Activated CD8-positive, alpha-beta memory T cell treated with anti-CD3 and anti-CD28 coated beads, Interleukin-2, amount 50 U/mL, for 24 hours (primary cell): ENCODE measurements around the gene B9D1.

Source experiments
- DNase-seq: peaks from one replicate; pipeline ENCODE4 v3.0.0-alpha.2; 2020; ENCODE audit errors: extremely low read depth

Gene B9D1

GRCh38 chr17:19303367-19303776 lies 59.2 kb downstream of the B9D1 start:
- no peak for DNase-seq

GRCh38 chr17:19302791-19303331 lies 59.7 kb downstream of the B9D1 start:
- DNase-seq, result no peak

- no peak for DNase-seq
These were observed 60.5 kb downstream of the B9D1 start for GRCh38 chr17:19301973-19302372.

GRCh38 chr17:19301274-19301951 lies 61.1 kb downstream of the B9D1 start:
- no peak for DNase-seq

- DNase-seq, result no peak
These were observed 62.7 kb downstream of the B9D1 start for GRCh38 chr17:19299866-19300265.

- DNase-seq, result no peak
These were observed 63.2 kb downstream of the B9D1 start for GRCh38 chr17:19299214-19299747.

DNA sequence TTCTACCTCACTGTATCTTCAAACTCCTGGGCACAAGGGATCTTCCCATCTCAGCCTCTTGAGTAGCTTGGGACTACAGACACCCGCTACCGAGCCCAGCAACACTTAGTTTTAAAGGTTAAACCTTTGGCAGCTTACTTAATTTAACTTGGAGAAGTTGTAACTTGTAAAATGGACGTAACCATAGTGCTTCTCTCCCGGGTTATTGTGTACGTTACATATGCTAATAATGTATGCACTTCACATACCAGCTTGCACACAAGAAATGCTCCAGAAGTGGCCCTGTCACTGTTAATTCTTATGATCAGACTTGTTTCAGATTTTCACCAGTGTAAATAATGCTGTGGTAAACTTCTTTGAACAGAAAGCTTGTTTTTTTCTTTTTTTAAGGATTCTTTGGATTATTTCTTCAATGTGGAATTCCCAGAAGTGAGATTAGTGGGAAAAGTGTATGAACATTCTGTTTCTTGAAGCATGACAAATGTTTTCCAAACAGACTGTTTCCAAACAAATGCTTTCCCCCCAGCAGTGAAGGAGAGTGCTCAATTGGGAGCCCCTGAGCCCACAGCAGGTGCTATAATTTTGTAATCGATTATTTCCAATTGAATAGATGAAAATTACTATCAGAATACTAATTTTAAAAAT lies 63.8 kb downstream of the B9D1 start:
- no peak for DNase-seq

DNA sequence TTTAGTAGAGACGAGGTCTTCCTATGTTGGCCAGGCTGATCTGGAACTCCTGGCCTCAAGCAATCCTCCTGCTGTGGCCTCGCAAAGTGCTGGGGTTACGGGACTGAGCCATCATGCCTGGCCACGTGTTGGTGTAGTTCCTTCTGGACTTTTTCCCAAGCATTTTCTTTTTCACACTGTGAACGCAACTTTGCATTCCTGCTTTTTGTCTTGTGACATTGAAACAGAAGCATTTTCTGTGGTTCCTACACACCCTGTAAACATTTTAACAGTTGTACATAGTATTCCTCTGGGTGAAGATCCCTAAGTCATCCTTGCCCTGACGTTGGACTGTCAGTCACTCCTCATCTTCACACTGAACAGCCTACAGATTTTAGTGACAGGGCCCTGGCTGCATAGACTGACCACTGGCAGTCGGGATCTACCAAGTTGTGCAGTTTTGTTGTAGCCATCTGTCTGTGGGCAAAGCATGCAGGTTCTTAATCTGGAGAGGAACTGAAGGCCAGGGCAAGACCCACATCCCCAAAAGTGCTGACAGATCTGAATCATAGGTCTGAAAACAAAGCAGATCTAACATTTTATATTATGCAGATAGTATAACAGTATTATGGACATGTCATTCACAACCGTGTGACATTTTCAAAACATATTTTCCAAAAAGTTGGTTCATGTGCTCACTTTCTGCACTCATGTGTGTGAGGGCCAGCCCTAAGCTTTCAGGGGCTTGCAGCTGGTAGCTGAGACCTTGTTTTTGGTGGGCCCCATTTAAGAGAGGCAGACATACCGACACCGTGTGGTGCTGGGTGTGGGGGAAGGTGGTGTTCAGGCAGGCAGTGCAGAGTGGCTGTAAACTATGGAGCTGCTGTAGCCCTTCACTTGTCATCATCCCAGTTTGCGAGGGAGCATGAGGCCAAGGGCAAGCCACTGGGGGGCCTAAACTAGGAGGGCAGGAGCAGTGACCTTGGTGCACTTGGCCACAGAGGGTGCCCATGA lies 65.4 kb downstream of the B9D1 start:
- no peak for DNase-seq

DNA sequence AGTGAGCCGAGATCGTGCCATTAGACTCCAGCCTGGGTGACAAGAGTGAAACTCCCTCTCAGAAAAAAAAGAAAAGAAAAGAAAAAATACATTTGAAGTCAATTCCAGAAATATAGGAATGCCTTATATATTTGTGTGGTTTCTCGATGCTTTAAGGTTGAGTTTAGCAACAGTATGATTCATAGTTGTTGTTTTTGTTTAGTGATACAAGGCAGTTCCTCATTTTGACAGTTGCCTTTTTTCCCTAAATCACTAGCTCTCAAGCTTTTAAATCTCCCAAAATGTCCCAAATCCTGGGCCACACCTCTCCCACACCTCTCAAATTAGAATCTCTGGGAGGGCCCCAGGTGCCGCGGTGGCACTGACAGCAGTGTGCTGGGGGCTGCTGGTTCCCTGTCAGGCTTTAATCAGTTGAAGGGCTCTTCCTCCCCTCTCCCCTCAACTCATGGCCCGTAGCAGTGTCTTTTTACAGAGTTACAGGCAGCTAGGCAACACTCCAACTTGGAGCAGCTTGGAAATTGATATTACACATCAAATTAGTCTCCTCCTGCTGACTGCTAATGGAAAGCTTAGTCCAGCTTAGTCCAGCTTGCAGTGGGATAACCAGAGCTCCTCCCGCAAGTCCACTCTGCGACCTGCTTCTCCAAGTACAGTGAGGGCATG lies 66.9 kb downstream of the B9D1 start:
- no peak for DNase-seq

DNA sequence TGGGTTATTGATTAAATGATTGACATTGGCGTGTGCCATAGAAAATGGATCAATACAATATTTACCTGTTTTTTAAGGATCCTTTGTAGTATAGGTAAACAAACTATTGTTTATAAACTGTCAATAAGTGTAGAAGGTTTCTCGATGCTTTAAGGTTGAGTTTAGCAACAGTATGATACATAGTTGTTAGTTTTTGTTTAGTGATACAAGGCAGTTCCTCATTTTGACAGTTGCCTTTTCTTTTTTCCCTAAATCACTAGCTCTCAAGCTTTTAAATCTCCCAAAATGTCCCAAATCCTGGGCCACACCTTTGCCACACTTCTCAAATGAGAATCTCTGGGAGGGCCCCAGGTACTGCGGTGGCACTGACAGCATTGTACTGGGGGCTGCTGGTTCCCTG lies 68.1 kb downstream of the B9D1 start:
- DNase-seq, result no peak
